CD14-positive monocyte (primary cell): ENCODE results near the gene CES2. TPM values are rescaled to one million over a fixed set of nuclear protein-coding genes. Genes with fewer than 3 reads are reported as not detected.

Source experiments
- DNase-seq, 3 donors: peaks; one replicate each; pipeline ENCODE4 v3.0.0-alpha.2; 2011 to 2022
- H2AFZ ChIP-seq: 2 replicates; pipeline ENCODE4 v1.6.0; 2012; ENCODE audit warnings: mild to moderate bottlenecking, low read depth, low read length, inconsistent platforms; ENCODE audit not compliant: insufficient read depth, poor library complexity, severe bottlenecking
- H3K27ac ChIP-seq, 2 donors: 1 replicate in 1 of 2; 2 replicates in 1 of 2; pipeline ENCODE4 v1.5.1; 2012 to 2013; ENCODE audit warnings: low read length in 2 of 2, control low read depth in 1 of 2, inconsistent platforms in 1 of 2, low read depth in 1 of 2, mild to moderate bottlenecking in 1 of 2
- H3K27me3 ChIP-seq, 2 donors: one replicate each; pipeline versions ENCODE4 v1.6.0 to v1.6.1; 2011 to 2013; ENCODE audit warnings: low read length in 2 of 2; ENCODE audit not compliant: control insufficient read depth in 2 of 2, insufficient read depth in 2 of 2
- H3K36me3 ChIP-seq, 2 donors: replicated peaks in 1 of 2; 1 replicate in 1 of 2; 2 replicates in 1 of 2; pipeline versions ENCODE4 v1.5.1 to v1.6.1; 2012 to 2013; ENCODE audit warnings: low read length in 2 of 2, control low read depth in 1 of 2, inconsistent platforms in 1 of 2, mild to moderate bottlenecking in 1 of 2; ENCODE audit not compliant: insufficient read depth in 2 of 2, control insufficient read depth in 1 of 2
- H3K4me1 ChIP-seq, 2 donors: 1 replicate in 1 of 2; 2 replicates in 1 of 2; pipeline versions ENCODE4 v1.5.1 to v1.6.1; 2012 to 2013; ENCODE audit warnings: low read length in 2 of 2, control low read depth in 1 of 2, inconsistent platforms in 1 of 2, mild to moderate bottlenecking in 1 of 2, moderate library complexity in 1 of 2; ENCODE audit not compliant: insufficient read depth in 2 of 2, control insufficient read depth in 1 of 2
- H3K4me2 ChIP-seq: replicated peaks from 2 replicates; pipeline ENCODE3; 2012; ENCODE audit warnings: low read length, moderate library complexity, mild to moderate bottlenecking; ENCODE audit not compliant: poor library complexity, severe bottlenecking; ENCODE audit errors: extremely low read depth
- H3K4me3 ChIP-seq, 3 experiments: fragments of 200-600 bp in 1 of 3; sonication (generic) in 1 of 3; replicated peaks in 1 of 3; 1 replicate in 2 of 3; 2 replicates in 1 of 3; pipeline ENCODE4 v1.5.1; 2011 to 2013; ENCODE audit warnings: low read length in 3 of 3, mild to moderate bottlenecking in 3 of 3, control low read depth in 2 of 3, low read depth in 2 of 3, inconsistent platforms in 1 of 3, moderate library complexity in 1 of 3
- H3K79me2 ChIP-seq: 2 replicates; pipeline ENCODE4 v1.6.0; 2012; ENCODE audit warnings: mild to moderate bottlenecking, control low read depth, inconsistent platforms, low read length, moderate library complexity; ENCODE audit not compliant: insufficient read depth
- H3K9ac ChIP-seq: 2 replicates; pipeline ENCODE4 v1.6.0; 2017; ENCODE audit warnings: low read length, mild to moderate bottlenecking; ENCODE audit not compliant: insufficient read depth, poor library complexity, severe bottlenecking
- H3K9me3 ChIP-seq, 2 donors: replicated peaks in 1 of 2; 1 replicate in 1 of 2; 2 replicates in 1 of 2; pipeline versions ENCODE4 v1.5.1 to v1.6.1; 2012 to 2013; ENCODE audit warnings: low read length in 2 of 2, control low read depth in 1 of 2; ENCODE audit not compliant: control insufficient read depth in 1 of 2, insufficient read depth in 1 of 2
- H4K20me1 ChIP-seq: 2 replicates; pipeline ENCODE4 v1.6.0; 2012; ENCODE audit warnings: mild to moderate bottlenecking, low read length, control low read depth, moderate library complexity; ENCODE audit not compliant: insufficient read depth
- H3K27ac Mint-ChIP-seq, 7 donors: one replicate each; pipeline ENCODE4 v1.8.0; 2020; ENCODE audit warnings: mild to moderate bottlenecking in 7 of 7, mixed read lengths in 7 of 7, moderate library complexity in 6 of 7, inconsistent platforms in 2 of 7
- H3K27me3 Mint-ChIP-seq, 3 donors: one replicate each; pipeline ENCODE4 v1.8.0; 2021 to 2022; ENCODE audit warnings: low read depth in 3 of 3, mild to moderate bottlenecking in 3 of 3, mixed read lengths in 3 of 3, moderate library complexity in 3 of 3, inconsistent platforms in 1 of 3
- H3K36me3 Mint-ChIP-seq, 2 donors: one replicate each; pipeline ENCODE4 v1.8.0; 2020; ENCODE audit warnings: mixed read lengths in 2 of 2, inconsistent platforms in 1 of 2, mild to moderate bottlenecking in 1 of 2
- H3K4me1 Mint-ChIP-seq: one replicate; pipeline ENCODE4 v1.8.0; 2020; ENCODE audit warnings: mild to moderate bottlenecking, mixed read lengths
- H3K4me3 Mint-ChIP-seq, 2 donors: one replicate each; pipeline ENCODE4 v1.8.0; 2020; ENCODE audit warnings: mild to moderate bottlenecking in 2 of 2, mixed read lengths in 2 of 2, moderate library complexity in 1 of 2
- H3K9me3 Mint-ChIP-seq, 7 donors: one replicate each; pipeline ENCODE4 v1.8.0; 2020 to 2022; ENCODE audit warnings: mixed read lengths in 7 of 7, mild to moderate bottlenecking in 6 of 7, moderate library complexity in 6 of 7, inconsistent platforms in 2 of 7
- CTCF ChIP-seq: fragments of 200-600 bp; IDR thresholded peaks from one replicate; pipeline ENCODE4 v1.8.0; 2022; ENCODE audit warnings: antibody characterized with exemption, mild to moderate bottlenecking
- WGBS: methylation state at CpG from one replicate; pipeline ENCODE4 v1.1.5; 2013; ENCODE audit warnings: missing lambda C conversion rate; ENCODE audit not compliant: insufficient coverage; 5-methylcytosine and 5-hydroxymethylcytosine counted together
- intact Hi-C, 2 donors: fragments of 100-400 bp; cut with micrococcal nuclease; formaldehyde crosslinking; loops; one replicate each; pipeline versions ENCODE4 v1.15.0 to v1.15.1; 2023
- polyA plus RNA-seq, 3 donors: library from polyadenylated mRNA; depleted of rRNA in 1 of 3; unstranded in 2 of 3; stranded (reverse) in 1 of 3; fragments of 300-500 nt in 2 of 3; fragments of >200 nt in 1 of 3; fragmentation: Illumina TruSeq in 2 of 3; gene quantifications; 1 replicate in 2 of 3; 2 replicates in 1 of 3; pipeline ENCODE4 v1.2.3, GENCODE V29; 2012 to 2021

The CES2 gene
- polyA plus RNA-seq, 3 donors = 14.0 to 29.0 (median 23.2) TPM

- WGBS = 29% methylated on average over 2 of the region's 3 CpGs
- H3K9ac ChIP-seq = no peak overlapping the region
- no peak overlapping the region for H3K4me2 ChIP-seq
- intact Hi-C loops = no loop called here
- Mint-ChIP-seq H3K4me3 (peak overlapping the region in 1 of 2 donors; percentile 92), H3K27me3 (peaks cover 44 to 58% (median 45%) of the 10 kb centered on the region in 3 donors), H3K9me3 (peaks cover 0 to 13% (median 9%) of the 10 kb centered on the region in 7 donors), H3K27ac (peak overlapping the region in 5 of 7 donors; percentile 45 to 69 (median 60)), H3K4me1 (peaks cover 28% of the 10 kb centered on the region), H3K36me3 (peaks cover 19 to 27% of the 10 kb centered on the region in 2 donors)
- H3K27me3 ChIP-seq = peaks cover 17 to 47% of the 10 kb centered on the region in 2 donors
- H3K9me3 ChIP-seq = peaks cover 0 to 6% of the 10 kb centered on the region in 2 donors
- H2AFZ ChIP-seq = no peak overlapping the region
- H3K36me3 ChIP-seq = peaks cover 3 to 9% of the 10 kb centered on the region in 2 donors
- DNase-seq = peak; percentile 15 to 57 (median 23)
- no peak overlapping the region for H3K4me3 ChIP-seq
- peaks cover 20 to 24% of the 10 kb centered on the region in 2 donors for H3K4me1 ChIP-seq
- H3K27ac ChIP-seq = no peak overlapping the region
- no peaks in the 10 kb centered on the region for H3K79me2 ChIP-seq
- TF ChIP-seq CTCF = no peak
- H4K20me1 ChIP-seq = peaks cover 3% of the 10 kb centered on the region
These were observed 8.3 kb upstream of the CES2 start for GRCh38 chr16:66926961-66927436.

- H3K27ac ChIP-seq = no peak overlapping the region
- WGBS = 97% methylated on average over 4 of the region's 8 CpGs
- intact Hi-C loops = no loop called here
- DNase-seq = peak in 1 of 3 donors; percentile 19
- peaks cover 17 to 41% of the 10 kb centered on the region in 2 donors for H3K27me3 ChIP-seq
- H3K27ac Mint-ChIP-seq = peak overlapping the region in 5 of 7 donors; percentile 36 to 69 (median 53)
- no peak overlapping the region for H3K4me3 ChIP-seq
- peaks cover 5% of the 10 kb centered on the region for H4K20me1 ChIP-seq
- no peak for TF ChIP-seq CTCF
- peaks cover 20 to 31% of the 10 kb centered on the region in 2 donors for H3K4me1 ChIP-seq
- peaks cover 0 to 12% (median 9%) of the 10 kb centered on the region in 7 donors for H3K9me3 Mint-ChIP-seq
- H3K79me2 ChIP-seq = peaks cover 5% of the 10 kb centered on the region
- H2AFZ ChIP-seq = no peak overlapping the region
- H3K4me2 ChIP-seq = no peak overlapping the region
- H3K9me3 ChIP-seq = peaks cover 0 to 6% of the 10 kb centered on the region in 2 donors
- H3K4me3 Mint-ChIP-seq = no peak overlapping the region
- H3K4me1 Mint-ChIP-seq = peaks cover 39% of the 10 kb centered on the region
- peaks cover 27 to 38% of the 10 kb centered on the region in 2 donors for H3K36me3 Mint-ChIP-seq
- peaks cover 5 to 17% of the 10 kb centered on the region in 2 donors for H3K36me3 ChIP-seq
- peaks cover 35 to 50% (median 43%) of the 10 kb centered on the region in 3 donors for H3K27me3 Mint-ChIP-seq
- no peak overlapping the region for H3K9ac ChIP-seq
These were observed 7.2 kb upstream of the CES2 start for GRCh38 chr16:66927918-66928649.
